Cortex of kidney (tissue), 1 donor: ENCODE measurements around the gene YKT6.
"Not testable (repeated sequence)": the region's sequence is repeated elsewhere in the genome, so short reads cannot be mapped to it uniquely, and the experiment has no call there.

Experiments used
- DNase-seq: peaks from one replicate; lab custom pipeline; 2025; lab: John Stamatoyannopoulos, UW

YKT6 gene

GRCh38 chr7:44200699-44201461 lies at the start of gene YKT6:
Gene YKT6 (plus strand): TSS chr7:44200978. CDS start chr7:44201136, 158 bp downstream.
- peak; percentile 52 for DNase-seq

- no peak for DNase-seq
Measured at GRCh38 chr7:44151956-44152355, 48.8 kb upstream of the YKT6 start.

DNA sequence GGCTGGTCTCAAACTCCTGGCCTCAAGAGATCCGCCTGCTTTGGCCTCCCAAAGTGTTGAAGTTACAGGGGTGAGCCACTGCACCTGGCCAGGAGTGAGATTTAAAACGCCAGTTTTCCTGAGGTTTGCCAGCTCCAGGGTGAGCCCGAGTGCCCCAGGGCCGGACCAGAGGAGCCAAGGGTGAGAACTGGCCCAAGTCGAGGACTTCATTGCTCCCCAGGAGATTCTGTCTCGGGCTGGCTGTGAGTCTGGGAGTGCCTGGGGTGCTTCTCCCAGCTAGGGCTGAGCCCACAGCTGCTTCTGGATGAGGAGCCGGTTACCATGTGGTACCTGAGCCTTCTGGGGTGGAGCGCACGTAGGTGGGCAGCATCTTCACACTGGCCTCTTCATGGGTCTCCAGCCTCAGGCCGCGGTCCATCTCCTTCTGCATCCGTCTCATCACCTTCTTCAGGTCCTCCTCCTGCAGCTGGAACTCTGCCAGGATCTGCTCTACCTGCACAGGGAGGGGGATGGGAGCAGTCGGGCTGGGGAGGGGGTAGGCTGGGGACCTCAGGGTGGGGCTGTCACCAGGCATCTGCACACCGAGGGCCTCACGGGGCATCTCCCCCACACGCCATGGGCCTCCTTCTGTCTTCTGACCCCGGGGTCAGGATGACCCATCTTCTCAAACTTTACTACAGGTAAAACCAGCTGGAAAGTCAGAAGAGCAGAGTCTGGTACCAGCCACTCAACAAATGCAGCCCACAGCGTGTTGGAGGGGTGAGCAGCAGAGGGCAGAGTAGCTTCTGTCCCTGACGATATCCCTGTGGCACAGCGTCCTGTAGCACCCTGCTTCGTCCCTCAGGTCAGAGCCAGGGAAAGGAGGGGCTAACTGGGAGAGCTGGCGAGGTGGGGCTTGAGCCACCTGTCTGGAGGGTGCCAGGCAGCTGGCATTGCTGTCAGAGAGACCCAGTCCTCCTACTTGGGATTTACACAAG lies 47.5 kb upstream of the YKT6 start:
- no peak for DNase-seq

DNA sequence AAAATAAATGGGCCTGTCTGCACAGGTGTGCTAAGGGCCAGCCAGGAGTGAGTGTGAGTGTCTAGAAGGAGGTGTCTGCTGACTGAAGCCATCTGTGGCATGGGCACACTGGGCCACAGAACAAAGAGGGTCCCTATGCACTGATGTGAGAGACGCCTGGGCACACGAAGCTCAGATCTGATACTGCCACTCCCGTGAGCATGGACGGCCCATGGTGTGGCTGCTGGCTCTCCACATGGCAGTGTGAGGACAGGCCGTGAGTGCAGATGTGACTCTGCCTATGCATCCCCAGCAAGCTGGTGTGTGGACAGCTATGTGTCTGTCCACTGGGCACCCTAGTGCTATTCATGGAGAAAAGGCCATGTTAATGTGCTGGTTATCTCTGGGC lies 46.8 kb upstream of the YKT6 start:
- no peak for DNase-seq

GRCh38 chr7:44154703-44155102 lies 46.1 kb upstream of the YKT6 start:
- DNase-seq: no peak

DNA sequence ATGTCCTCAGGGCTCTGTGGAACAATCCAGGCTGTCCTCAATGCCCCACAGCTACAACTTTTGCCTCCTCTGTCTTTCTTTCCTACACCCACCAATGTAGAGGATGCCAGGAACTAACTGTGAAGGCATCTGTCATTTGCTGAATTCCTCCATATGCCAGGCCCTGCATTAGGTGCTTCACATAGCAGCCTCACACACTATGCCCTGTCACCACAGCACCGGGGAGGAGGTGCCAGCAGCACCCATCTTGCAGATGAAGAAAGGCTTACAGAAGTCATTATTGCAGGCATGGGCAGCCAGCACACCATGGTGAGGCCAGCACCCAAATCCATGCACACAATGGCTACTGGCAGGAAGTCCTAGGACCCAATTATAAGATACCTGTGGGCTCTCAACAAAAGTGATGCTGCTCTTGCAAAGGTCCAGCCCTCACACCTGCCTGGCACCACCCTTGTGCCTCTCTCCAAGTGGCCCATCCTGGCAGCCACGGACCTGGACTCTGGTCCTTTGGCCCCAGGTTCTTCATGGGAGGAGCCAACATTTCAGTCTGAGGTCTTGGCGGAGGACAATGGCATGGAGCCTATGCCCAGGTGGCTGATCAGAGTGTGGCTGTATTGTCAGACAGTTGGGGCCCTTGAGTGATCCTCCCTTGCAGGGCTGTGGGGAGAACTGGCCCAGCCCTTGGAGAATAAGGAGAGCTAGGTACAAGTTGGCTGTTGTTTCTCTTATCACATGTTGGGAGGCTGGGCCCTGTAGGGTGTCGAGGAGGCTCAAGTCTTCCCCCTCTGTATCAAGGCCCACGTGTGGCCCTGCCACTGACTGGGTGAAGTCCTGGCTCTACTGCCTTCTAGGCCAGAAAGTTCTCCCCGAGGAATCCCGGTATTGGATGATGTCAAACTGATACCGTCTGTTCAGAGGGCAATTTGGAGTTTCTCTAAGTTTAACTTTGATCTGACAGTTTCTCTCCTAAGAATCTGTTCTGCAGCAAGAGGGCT lies 45.3 kb upstream of the YKT6 start:
- DNase-seq: no peak

DNA sequence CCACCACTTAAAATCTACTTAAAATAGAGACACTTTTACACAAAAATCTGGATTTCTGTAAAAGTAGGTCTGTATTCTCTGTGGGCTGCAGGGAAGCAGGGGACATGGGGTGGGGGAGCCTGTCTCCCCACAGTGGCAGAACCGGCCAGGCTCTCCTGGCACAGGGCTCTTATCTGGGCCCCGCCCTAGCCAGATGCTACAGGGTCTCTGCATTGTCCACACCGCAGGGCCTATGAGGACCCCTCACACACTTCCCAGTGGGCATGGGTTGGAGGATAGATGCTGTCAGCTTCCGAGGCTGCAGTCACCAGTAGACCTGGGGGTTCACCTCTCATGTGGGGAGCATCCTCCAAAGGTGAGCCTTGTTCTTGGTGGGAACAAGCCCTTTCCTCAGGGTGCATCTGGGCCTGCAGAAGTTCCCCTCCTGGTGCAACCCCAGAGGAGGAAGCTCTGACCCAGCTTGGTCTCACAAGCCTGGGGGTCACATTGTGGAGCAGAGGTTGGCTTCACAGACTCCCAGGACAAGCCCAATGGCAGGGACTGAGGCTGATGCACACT lies 44.2 kb upstream of the YKT6 start:
- DNase-seq: no peak

DNA sequence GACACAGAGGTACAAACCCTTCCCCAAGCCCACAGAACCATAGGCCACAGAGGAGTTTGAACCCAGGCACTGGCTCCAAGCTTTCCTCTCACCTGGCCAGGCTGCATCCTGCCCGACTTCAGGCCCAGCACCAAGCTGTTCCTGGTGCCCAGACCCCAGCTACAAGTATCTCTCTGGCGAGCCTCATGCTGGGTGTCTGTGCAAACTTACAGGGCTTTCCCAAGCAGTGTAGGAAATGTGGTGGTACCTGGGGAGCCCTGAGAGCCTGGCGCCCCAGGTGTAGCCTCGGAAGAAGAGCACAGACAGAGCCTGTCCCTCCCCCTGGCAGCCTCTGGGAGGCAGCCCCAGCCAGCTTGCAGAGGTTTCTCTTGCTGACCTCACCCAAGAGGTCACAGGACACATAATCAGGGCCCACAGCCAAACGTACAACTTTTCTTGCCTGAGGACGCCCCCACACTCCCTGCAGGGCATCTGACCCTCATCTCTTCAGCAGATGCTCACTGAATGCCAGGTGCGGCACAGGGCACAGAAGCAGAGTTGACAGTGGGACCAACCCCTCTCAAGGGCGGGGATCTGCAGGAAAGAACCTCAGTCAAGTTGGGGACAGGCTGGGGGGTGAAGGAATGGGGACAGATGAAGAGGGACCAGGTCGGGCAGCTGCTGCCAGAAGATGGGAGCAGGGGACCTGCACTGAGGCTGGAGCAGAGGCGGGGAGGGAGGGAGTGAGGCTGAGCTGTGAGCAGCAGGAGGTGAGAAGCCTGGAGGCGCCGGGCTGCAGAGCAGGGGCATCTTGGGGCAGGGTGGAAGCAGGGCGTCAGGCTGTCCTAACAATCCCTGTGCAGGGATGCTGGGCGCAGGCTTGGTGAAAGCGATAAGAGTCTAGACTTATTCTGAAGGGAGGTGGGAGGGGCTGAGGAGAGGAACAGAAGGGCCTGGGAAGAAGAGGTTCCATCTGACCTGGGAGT lies 43.4 kb upstream of the YKT6 start:
- DNase-seq: no peak

GRCh38 chr7:44158096-44158872 lies 42.5 kb upstream of the YKT6 start:
- DNase-seq: no peak

DNA sequence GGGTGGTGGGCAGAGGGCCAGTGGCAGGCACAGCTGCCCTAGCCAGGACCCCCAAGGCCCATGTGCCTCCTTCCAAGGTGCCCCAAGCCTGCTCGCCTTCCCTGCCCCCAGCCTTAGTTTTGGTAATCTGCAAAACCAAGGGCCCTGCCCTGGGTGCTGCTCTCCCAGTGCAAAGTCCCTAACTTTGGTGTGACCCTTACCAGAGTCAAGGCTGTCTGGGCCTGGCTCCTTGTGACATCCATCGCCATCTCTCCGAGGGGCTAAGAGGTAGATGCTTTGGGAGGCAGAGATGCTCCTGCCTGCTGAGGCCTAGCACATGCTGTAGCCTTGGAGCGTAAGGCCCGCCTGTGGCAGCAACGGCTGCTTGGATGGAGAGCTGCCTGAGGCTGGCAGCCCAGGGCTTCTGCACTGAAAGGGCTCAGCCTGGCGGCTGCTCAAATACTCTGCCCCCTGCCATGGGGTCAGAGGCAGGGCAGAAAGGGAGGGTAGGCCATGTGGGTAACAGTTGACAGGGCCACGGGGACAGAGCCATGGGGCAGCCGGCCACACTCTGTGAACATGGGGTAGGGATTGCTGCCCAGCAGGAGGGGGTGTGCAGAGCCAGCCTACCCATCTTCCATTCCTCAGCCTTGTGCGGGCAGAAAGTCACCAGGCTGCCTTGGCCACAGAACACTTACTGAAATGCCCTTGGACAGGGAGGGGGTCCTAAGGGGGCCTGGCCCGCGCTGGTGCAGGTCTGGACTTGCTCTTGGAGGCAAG lies 41.7 kb upstream of the YKT6 start:
- DNase-seq: no peak

GRCh38 chr7:44159824-44160630 lies 40.8 kb upstream of the YKT6 start:
- no peak for DNase-seq

DNA sequence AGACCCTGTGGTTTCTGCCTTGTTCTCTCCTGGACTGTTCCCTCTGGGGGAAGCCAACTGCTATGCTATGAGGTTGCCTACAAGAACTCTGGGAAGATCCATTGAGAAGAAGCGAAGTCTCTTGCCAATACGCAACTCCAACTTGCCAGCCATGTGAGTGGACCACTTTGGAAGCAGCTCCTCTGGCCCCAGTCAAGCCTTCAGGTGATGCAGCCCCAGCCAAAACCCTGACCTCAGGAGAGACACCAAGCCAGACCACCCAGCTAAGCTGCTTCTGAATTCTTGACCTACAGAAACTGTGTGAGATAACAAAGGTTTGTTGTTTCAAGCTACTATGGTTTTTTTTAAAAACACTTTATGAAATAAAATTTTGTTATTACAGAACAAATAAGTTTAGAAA lies 39.4 kb upstream of the YKT6 start:
- DNase-seq: no peak

DNA sequence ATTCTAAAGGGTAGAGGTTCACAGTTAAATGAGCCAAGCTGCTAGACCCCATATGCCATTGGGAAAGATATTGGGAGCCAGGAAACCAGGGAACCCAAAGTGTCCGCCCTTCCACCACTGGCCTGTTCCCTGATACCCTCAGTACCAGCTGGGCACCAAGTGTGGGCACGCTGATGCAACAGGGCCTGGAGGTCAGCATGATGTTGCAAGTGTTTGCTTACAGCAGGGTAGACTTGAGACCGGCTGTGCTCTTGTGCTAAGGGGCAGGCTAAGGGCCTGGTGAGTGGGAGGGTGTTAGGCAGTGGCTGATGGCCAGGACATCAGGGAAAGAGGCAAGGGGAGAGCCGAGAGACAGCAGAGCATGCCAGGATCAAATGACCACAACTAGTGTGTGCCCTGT lies 38.6 kb upstream of the YKT6 start:
- DNase-seq: no peak

GRCh38 chr7:44162785-44163395 lies 37.9 kb upstream of the YKT6 start:
- DNase-seq: no peak

DNA sequence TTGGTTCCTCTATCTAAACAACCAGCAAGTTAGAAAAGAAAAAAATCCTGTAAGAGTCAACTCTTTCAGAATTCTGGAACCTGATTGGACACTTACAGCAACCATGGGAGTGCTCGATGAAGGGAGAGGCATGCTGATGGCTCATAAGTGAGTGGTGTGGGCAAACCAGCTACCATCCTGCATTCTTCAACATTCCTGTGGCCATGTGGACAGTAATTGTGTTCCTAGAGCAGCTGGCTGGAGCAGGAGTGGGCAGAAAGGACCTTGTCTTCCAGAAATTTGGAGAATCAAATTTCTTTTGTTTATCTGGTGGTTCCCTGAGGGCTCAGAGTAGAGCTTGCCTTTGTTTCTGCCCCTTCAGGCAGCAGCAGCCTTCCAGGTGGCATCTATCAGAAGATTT lies 37.2 kb upstream of the YKT6 start:
- no peak for DNase-seq

- DNase-seq: no peak
Measured at GRCh38 chr7:44167920-44168319, 32.9 kb upstream of the YKT6 start.

DNA sequence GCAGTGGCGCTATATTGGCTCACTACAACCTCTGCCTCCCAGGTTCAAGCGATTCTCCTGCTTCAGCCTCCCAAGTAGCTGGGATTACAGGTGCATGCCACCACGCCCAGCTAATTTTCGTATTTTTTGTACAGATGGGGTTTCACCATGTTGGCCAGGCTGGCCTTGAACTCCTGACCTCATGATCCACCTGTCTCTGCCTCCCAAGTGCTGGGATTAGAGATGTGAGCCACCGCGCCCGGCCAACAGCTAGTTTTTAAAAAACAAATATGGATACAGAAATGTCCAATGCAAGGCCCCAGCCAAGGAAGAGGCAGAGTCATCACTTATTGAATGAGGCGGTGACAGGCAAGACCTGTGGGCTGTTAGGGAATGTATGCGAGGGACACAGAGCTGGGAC lies 28.9 kb upstream of the YKT6 start:
- DNase-seq: not testable (repeated sequence)
